Stimulated activated CD4-positive, alpha-beta T cell treated with anti-CD3 and anti-CD28 coated beads, Interleukin-12 subunit alpha, Interleukin-12 subunit beta, amount 100 ng/mL, for 4 hours (primary cell): ENCODE measurements around the gene CTDSPL.

ENCODE experiments used
- DNase-seq: peaks from one replicate; pipeline ENCODE4 v3.0.0-alpha.2; 2020

Gene CTDSPL

DNA sequence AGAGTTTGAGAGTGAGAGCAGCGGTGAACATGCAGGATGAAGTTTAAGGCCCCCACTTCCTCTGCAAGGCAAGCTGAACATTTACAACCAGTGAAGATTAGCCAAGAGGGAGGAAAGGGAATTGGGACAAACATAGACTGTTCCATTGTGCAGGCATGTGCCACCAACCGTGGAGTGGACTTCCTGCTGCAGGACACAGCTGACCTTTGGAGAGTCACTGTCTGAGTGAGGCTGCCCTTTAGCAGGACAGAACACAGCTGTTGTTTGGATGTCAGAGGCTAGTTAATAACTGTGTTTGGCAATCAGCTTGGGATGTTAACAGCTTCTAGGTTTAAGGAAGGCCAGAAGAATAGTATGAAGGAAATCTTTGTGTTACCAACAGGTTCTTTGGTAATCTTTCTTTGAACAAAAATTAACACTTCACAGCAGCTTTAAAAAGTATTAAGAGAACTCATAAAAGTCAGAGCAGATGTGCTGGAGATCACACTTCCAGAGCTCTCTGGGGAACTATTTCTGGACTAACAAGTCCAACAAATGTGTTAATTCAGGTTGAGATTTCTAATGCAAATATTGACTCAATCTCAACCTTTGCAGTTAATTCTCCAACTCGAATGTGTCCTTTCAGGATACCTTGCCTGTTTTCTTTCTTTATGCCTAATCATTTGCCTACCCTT is 31.4 kb downstream of the CTDSPL start:
- DNase-seq: no peak

DNA sequence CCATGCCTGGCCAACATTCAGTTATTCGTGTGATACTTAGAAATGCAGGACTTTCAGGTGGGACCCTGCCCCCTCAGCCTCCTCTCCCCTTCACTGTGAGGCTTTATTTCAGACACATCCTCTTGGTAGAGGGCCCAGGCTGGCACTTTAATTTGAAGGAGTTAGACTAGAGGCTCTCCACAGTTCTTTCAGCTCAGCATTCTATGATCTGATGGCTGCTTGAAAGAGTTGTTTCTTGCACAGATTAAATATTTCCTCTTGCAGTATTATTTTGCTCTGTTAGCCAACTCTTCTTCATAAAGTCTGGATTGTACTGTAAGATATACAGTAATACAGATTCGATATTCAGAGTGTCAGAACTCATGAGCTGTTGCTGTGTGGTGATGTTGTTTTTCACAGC is 35.1 kb downstream of the CTDSPL start:
- DNase-seq: no peak

GRCh38 chr3:37897763-37898162 is 36.1 kb downstream of the CTDSPL start:
- no peak for DNase-seq

DNA sequence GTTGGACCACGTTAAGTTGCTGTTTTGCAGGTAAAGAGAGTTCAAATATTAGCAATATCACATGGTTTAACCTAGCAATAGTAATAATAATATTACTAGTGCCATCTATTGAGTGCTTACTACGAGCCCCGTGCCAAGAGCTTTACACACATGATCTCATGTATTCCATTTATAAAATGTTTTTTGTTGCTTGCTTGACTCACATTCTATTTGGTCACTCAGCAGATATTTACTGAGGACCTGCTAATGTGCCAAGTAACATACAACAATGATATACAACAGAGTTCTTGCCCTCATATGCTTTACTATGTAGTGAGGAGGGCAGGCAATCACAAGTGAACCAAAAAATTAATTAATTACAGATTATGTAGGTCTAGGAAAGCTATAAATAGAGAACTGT is 36.7 kb downstream of the CTDSPL start:
- no peak for DNase-seq

- no peak for DNase-seq
Measured at GRCh38 chr3:37899101-37899707, 37.5 kb downstream of the CTDSPL start.

DNA sequence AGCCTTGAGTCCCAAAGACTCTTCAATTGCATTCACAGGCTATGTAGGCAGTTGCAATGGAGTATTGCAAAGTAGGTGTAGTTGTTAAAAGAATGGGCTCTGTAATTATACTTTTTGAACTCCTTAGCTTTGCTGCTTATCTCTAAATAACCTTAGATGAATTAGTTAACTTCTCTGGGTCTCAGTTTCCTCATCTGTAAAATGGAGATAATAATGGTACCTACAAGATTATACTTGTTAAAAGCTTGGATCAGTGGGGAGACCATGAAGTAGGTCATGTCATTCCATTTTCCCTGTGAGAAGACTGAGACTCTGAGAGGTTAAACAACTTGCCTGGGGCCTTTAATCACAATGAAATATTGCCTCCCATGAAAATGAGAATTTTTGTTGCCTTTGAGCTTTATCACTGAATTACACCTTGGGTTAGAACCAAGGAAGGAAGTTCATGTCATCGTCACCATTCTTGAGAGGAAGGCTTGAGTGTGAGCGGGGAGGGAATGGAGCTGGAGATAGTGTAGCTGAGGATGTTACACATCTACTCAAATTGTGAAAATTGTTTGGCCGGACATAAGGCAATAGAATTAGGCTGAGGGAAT is 38.1 kb downstream of the CTDSPL start:
- DNase-seq: no peak

DNA sequence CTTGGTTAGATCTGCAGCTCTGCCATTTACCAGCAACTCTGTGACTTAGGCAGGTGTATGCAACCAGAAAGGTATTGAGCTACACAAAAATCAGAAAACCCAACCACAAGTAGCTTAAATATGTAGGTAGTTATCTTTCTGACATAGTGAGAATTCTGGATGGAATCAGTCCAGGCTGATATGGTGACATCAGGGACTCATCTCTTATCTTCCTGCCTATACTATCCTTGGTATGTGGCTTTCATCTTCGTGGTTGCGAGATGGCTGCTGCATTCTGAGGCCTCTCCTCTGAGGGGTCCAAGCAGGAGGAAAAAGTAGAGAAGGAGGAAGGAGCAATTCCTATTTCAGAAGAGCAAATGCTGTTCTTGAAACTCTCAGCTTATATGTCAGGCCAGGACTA is 40.0 kb downstream of the CTDSPL start:
- DNase-seq: no peak

DNA sequence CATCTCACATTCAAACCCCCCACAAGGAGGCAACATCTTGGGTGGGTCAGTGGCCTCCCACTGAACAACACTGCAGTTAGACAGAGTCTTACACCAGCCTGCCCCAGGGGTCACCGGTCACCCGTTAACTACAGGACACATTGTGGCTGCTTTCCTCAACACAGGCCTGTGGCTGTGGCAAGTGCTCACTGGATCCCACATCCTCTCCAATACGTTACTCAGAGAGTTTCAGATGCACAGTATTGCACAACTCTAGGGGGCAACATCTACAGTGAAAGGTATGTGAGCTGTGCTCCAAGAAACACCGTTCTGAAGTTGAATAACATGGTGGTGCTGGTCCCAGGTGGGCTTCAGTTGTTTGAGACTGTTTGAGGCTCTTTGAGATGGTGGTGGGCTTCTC is 41.0 kb downstream of the CTDSPL start:
- DNase-seq: no peak

DNA sequence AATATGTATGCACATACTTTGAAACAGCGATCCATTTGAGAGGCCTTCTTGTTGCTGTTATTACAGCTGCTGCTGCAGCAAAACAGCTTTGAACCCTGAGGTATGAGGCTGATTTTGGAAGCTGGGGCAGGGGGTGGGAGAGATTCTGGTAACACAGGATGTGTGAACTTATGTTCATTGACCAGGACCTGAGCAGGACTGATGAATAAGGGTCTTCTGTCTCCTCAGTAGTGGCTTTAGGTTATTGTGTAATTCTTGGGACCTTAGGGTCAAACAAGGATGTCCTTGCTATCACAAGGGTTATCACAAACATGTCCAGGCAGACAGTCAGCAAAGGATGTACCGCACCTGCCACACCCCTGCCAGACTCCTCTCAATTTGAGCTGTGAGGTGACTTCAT is 41.6 kb downstream of the CTDSPL start:
- DNase-seq: no peak

DNA sequence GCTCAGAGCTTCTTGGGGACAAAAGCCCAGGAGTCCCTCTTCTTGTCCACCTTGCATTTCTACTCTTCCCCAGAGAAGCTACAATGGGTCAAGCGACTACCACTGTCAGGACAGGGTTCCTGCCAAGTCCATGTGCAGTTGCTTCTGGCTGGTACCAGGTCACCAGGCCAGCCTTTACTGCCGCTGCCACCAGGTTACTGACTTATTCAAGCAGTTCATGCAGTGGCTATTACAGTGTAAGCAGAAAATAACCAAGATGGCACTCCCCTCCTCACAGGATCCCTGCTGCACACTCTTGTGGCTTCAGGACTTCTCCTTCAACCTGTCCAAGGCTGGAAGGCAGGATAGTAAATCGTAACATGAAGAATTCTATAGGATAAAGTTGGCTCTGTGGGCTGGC is 42.1 kb downstream of the CTDSPL start:
- no peak for DNase-seq

GRCh38 chr3:37904601-37905000 is 42.9 kb downstream of the CTDSPL start:
- no peak for DNase-seq

DNA sequence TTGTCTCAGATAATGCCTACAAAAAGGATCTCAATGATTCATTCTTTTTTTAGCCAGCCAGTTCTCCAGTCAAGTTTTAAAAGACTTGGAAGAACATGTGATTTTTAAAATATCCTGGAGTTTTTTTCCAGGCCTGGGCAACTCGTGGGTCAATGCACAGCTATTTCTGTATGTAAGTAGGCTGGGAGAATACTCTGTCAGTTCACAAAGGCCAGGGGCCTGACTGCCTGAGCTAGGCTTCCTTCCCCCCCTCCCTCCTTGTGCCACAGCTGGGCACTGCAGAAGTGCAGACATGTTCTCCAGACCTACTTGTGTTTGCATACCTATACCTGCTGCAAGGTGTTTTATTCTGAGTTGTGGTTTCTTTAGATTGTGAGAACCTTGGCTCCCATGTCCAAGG is 43.7 kb downstream of the CTDSPL start:
- DNase-seq: no peak

DNA sequence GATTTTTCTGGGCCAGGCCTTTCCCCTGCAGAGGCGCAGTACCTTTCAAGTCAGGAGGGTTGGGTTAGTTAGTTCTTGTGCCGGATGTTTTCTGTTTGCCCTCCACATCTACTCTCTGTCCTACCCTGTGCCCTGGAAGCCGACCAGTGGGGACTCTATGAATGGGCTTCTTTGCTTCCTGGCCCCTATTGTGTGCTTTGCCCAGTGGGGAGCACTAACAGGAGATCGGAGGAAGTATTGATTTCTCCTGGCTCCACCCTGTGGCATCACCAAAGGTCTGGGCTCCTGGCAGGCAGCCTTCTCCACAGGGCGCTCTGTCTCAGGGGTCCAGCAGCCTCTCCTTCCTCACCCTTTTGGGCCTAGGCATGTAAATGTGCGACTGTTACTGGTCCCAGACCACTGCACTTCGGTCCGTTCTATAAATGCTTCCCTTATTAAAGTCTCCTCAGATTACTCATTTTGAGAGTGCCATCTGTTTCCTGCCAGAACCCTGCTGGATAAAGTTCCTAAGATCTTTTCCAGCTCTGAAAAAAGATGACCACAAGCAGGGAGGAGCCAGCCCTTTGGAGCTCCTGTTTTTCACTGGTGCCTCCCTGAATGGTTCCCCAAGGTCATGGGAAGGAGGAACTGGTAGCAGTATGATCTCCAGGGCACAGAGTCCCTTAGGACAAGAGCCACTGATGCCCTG is 44.5 kb downstream of the CTDSPL start:
- DNase-seq: no peak

DNA sequence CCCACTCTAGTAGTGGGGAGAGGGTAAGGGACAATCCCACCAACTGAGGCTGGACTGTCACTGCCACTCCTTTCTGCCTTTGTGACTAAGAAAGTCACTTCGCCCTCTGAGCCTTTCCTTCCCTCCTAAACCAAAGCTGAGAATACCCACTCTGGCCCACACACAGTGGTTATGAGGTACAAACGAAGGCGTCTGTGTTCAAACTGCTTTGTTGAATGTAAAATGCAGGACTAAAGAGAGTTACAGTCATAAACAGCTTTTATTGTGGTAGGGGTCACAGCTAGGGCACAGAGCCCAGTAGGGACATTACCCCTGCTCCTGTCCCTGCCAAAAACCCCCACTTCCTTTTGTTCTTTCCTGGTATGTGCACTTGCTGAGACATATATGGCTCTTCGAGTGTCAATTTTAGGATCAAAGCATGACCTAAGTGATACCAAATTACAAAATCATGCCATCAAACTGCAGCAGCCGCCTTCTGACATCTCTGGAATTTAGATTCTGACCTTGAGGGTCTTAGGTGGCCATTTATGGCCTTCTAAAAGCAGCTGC is 45.1 kb downstream of the CTDSPL start:
- DNase-seq: no peak

DNA sequence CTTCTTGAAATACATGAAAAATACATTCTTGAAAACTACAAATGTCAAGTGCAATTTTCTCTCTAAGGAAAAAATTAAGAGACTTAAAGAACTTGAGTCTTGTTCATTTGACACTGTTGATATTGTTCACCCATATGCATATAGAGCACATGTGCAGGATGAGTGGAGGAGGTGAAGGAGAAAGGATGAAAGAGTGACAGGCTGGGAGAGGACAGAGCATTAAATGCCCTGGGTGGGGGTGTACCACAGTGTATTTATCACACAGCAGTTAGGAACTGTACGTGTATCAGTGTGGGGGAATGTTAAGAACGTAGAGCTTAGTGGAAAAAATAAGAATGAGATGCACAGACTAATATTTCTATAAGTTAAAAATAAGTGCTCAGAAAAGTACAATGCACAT is 45.7 kb downstream of the CTDSPL start:
- no peak for DNase-seq

DNA sequence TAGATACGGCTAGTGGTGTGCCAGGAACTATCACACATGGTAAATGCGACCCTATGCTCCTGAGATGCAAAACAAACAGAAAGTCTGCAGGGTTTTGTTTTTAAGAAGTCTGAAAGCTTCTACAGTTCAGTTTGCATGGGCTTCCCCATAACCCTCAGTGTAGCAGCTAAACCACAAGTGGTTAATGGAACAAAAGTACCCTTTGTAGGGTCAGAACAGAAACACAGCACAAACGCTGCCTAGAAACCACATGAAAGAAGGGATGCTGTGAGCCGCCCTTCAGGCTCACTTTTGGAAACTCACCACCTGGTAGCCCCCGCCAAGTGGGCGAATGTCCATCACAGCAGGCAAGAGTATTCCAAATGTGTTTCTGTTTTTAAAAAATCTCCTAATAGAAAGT is 46.2 kb downstream of the CTDSPL start:
- no peak for DNase-seq

- DNase-seq: no peak
Measured at GRCh38 chr3:37909067-37909911, 47.6 kb downstream of the CTDSPL start.

- no peak for DNase-seq
Measured at GRCh38 chr3:37910671-37911400, 49.2 kb downstream of the CTDSPL start.

DNA sequence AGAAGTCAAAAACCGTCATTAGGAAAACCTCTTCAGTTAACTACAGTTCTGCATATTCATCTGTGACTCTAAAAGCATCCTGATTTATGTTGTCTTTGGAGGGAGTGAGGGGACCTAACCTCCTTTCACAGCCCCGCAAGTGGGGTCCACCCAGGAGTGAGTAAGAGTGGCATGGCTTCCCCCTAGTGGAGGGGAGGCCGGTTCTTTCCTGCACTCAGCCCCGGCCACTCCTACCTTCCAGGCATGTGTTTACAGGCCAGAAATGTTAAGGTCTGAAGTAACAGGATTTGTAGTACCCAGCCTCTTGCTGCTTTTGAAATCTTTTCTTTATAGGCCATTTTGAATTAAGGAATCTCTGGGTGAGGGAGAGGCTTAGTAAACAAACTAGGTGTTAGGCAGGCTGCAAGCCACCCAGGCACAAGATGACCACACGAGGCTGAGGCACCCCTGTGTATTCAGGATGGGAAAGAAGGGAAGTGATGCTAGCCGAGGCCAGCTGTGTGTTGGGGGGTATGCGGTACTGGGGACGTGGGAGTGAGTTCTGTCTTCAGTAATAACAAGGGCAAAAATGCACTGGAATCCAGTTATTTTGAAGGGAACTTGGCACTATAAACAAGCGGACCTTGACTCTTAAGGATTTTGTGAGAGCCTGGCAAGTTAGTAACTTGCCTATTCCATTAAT is 50.5 kb downstream of the CTDSPL start:
- DNase-seq: no peak

DNA sequence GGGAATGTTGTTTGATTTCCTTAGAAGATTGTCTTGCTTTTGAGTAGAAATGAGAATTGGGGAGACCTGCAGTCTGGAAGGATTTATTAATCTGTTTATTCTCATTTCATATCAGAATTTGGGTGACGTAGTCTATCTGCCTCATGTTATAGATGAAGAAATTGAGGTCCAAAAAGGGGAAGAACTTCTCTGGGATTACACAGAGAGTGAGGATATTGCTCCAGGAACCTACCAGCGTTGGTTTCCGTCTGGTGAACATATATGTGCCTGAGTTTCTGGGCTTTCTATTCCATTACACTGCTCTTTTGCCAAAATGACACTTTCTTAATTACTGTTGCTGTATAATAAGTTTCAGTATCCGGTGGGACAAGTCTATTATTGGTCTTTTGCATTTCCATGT is 51.8 kb downstream of the CTDSPL start:
- no peak for DNase-seq

- DNase-seq: no peak
Measured at GRCh38 chr3:37916685-37917084, 55.0 kb downstream of the CTDSPL start.

GRCh38 chr3:37918627-37919026 is 56.9 kb downstream of the CTDSPL start:
- DNase-seq: no peak
